ENCODE data around the gene CABYR.
"Not testable (repeated sequence)": the region's sequence is repeated elsewhere in the genome, so short reads cannot be mapped to it uniquely, and the experiment has no call there.

CABYR gene

DNA sequence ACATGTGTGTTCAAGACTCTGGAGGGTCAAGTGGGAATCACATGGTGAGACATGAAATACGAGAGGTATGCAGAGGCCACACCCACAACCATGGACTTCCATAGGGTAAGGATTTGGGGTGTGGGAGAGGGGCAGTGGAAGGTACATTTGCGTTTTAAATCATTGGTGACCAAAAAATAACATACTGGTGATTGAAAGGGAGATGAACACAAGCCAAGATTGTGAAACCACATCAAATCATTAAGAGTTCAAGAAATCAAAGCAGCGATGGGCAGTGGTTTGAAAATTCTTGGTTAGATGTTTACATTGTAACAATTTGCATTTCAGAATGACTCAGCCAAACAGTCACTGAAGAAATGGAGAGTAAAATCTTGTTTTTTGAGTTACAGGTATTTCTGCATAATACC, 1.9 kb upstream of the CABYR start:
- DNase-seq, result no peak

DNA sequence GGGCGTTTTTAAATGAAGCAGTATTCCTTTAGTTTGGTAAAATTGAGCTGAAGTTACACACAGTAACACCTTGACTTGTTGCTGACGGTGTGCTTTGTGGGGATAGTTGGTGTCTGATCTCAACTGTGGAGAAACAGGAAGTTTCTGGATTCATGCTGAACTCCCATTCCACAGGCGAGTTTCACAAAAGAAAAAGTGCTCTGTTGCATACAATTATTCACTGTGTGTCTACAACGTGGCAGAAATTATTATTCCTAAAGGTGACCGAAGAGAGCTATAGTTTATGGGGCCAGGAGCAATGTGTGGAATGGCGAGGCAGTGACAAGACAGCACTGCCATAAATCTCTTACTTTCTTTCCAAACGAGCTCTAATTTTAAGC, 463 bp upstream of the CABYR start:
- no peak for DNase-seq

DNA sequence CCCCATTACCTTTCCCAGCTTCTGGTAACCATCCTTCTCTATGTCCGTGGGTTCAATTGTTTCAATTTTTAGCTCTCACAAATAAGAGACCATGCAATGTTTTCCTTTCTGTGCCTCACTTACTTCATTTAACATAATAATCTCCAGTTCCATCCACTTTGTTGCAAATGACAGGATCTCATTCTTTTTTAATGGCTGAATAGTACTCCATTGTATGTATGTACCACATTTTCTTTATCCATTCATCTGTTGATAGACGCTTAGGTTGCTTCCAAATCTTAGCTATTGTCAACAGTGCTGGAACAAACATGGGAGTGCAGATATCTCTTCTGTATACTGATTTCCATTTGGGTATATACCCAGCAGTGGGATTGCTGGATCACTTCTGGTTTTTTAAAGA, 1.8 kb downstream of the CABYR start:
- DNase-seq, result no peak

DNA sequence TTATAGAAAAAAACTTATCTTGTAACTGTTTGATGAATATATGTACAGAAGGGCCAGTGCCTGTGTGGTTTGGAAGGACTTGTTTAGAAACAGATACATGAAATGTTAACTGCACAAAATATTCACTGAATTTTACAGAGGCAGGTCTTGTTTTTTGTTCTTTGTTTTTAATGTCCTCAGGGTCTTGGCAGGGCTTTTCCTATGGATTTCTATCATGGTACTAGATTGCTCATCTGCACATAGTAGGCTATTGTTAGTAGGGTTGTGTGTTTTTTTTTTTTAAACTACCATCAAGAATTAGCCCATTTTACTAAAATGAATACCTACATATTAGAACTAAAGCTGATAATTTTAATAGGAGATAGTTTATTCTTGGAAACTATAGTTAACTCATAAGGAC, 3.5 kb downstream of the CABYR start:
- no peak for DNase-seq

DNA sequence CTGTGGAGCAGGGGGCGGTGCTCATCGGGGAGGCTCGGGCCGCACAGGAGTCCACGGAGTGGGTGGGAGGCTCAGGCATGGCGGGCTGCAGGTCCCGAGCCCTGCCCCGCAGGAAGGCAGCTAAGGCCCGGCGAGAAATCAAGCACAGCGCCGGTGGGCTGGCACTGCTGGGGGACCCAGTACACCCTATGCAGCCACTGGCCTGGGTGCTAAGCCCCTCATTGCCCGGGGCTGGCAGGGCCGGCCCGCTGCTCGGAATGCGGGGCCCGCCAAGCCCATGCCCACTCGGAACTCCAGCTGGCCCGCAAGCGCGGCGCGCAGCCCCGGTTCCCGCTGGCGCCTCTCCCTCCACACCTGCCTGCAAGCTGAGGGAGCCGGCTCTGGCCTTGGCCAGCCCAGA, 10.7 kb downstream of the CABYR start:
- DNase-seq, result not testable (repeated sequence)

DNA sequence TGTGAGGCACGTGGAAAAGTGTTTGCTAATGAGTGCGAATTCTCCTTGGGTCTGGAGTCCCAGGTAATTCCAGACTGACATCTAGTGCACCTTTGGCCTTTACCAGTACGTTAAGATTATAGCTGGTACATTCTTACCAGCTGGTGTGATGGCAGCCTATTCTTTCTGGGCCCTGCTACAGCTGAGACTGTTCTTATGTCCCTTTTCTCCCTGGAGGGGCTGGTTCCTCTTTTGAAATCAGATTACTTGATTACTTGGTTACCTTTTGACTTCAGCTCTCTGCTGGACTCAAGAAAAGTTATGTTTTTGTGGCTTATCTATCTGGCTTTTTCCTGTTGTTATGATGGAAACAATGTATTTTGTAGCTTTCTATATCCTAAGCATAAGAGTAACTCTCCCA, 14.5 kb downstream of the CABYR start:
- DNase-seq, result no peak

DNA sequence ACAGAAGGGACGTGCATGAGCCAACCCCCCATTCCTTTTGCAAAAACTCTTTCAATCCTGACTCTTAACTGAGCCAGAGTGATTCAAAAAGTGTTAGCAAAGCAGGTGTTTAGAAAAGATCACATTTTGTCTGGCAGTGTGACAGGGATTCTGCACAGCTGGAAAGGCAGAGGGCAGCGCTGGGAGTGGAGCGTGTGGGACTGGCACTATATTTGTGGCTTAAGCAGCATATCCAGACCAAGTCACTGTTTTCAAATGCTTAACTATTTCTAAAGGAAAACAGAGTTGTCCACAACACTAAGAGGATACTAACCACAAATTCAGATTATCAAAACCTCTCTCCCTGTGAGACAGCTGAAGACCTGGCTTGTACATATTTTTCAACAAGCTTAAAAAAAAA, 19.0 kb downstream of the CABYR start:
- DNase-seq, result no peak

DNA sequence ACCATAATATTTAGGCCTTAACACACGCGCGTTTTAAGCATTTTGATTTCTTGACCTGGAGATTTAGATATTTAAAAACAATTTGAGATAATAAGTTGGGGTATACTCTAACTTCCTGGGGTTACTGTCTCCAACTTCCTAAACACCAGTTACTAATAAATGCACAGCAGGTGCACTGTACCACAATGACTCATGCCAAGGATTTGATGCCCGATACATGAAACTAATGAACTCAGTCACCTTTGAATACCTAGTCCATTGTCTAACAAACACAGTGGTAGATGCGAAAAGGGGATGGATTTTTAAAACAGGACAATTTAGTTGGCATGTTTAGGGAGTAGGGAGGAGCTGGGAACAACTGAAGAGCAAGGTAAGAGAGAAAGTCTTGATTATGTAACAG, 21.2 kb downstream of the CABYR start:
- DNase-seq, result no peak

DNA sequence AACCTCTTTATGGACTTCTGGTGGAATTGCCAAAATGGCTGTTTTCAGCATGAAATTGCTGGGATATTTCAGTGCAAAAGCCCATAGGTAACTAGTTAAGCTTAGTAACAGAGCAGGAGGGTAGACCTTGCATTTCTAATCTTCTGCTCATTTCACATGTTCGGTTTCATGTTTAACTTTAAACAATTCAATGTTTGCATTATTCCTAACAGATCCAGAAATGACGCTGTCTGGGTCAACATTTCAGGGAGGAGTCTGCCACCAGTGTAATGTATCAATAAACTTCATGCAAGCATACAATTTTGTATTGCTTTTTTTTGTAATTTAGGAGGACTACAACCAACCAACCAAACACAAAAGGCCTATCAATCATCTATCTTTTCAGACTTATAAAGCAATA, 22.4 kb downstream of the CABYR start:
- no peak for DNase-seq

DNA sequence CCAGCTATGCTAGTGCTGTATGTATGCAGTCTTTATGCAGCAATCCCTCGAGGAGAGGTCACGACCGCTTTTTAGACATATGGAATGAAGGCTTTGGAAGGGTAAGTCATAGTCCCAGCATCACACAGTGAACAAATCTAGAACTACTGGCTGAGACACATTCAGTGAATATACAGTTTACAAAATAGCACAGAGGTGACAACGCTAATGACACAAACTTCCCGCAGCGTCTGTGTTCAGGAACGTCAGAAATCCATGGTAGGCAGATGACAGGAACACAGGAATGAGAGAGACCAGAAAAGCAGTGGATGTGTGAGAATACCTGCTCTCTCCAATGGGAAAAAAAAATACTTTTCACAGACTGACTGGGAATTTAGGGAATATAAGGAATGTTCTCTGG, 29.6 kb downstream of the CABYR start:
- no peak for DNase-seq

DNA sequence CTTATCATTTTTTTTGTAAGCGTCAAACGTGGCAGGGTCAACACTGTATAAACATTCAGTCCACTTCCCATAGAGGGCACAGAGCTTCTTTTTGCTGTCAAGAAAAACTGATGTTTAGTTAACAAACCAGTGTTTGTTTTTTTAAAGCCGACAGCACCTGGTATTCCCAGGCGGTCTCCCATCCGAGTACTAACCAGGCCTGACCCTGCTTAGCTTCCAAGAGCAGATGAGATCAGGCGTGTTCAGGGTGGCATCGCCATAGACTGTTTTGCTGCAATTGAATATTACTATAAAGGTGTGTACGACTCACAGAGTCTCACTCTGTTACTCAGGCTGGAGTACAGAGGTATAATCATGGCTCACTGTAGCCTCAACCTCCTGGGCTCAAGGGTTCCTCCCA, 31.5 kb downstream of the CABYR start:
- DNase-seq, result no peak

DNA sequence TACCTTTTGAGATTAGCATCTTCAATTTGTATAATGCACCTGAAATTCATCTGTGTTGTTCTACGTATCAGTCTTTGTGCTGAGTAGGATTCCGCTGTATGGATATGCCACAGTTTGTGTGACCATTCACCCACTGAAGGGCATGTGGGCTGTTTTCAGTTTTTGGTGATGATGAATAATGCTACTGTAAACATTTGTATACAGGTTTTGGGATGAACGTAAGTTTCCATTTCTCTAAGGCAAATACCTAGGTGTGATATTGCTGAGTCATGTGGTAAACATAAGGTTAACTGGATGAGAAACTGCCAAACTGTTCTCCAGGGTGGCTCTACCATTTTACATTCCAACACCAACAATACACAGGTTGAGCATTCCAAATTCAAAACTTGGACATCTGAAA, 35.1 kb downstream of the CABYR start:
- no peak for DNase-seq

DNA sequence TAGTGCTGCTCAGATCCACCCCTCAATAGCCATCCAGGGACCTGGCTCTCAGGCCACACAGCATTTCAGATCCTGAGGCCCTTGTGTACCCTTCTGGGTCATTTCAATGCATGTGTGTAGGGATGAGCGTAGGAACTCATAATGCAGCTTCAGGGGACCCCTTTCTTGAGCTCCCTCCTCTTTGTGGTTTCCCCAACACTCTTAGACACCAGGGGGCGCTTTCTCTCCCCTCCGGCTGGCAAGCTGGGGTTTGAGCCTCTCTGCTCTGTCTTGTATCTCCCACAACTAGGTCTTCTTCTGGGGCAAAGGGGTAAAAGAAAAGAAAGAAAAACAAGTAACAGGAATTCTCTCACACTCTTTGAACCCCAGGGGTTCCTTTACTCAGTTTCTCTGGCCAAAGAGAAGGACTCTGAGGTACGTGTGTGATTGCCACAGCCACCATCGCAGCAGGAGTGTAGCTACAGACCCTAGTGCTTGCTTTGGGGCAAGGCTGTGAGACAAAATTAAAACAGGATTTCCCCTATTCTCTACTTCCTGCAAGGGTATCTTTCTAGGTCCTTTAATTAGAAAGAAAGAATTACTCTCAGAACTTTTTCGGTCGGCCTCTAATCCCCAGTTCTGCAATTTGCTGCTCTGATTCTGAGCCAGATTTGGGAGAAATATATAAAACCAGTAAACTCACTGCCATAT, 38.0 kb downstream of the CABYR start:
- no peak for DNase-seq

DNA sequence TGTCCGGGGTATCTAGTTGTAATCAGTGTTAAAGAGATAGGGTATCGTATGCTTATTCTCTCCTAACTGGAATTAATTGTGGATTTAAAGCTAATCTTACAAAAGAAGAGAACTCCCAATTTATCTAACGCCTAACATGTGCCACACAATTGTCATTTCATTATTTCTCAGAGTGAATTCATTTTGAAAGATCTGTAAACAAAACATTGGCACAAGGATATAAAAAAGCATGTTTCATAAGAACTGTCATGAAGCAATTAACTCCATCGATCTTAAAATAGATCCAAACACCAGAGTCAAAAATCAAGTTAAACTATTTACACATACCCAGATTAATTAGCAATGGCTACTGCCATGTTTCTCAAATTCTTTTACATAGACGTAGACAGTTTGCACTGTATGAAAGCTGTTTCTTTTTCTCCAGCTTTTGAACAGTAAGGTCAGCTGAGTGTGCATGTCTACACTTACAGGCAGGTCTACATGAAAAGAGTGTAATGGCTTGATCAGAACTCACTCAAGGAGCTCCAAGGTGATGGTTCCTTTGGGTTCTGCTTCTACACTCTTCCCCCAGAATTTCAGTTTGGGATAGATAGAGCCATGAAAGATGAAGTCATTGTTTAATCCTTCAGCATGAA, 38.8 kb downstream of the CABYR start:
- DNase-seq, result no peak

DNA sequence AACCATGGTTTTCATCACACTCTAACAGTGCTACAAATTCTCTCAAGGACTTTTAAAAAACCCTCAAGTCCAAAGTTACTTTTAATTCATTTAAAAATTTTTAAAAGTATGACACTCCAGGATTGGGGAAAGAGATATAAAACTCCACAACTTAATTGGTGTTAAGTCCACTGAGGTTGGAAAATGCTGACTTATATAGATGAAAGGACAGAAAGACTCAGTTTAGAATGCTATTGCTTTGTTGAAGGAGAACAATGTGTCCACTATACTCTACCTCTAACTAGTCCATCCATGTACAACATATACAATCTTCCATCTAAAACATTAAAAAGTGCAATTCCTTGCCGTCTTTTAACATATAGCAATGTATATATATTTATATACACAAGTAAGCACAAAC, 41.2 kb downstream of the CABYR start:
- DNase-seq, result no peak

DNA sequence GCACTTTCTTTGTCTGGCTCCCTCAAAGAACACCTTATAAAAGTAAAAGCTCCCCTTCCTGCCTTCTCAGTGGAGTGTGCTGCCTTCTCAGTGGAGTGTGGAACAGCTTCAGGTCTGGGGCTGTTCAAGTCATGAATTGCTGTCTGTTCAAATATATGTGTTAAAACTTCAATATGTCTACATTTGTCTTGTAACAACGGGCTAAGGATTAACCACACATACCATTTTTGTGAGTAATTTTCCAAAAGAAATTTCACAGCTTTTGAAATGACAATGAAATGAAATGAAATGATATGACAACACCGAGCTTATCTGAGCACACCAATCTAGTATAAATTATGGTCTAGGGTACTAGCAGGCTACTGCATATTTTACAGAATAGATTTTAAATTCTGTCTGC, 42.9 kb downstream of the CABYR start:
- no peak for DNase-seq

DNA sequence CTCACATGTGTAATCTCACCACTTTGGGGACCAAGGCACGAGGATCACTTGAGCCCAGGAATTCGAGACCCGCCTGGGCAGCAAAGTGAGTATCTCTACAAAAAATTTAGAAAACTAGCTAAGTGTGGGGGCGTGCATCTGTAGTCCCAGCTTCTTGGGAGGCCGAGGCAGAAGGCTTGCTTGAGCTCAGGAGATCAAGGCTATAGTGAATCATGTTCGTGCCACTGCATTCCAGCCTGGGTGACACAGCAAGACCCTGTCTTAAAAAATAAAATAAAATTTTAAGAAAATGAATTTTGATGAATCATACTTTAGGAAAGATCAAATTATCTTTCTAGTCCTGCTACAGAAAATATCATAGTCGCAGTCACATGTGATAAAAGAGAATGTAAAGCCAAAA, 46.9 kb downstream of the CABYR start:
- no peak for DNase-seq

DNA sequence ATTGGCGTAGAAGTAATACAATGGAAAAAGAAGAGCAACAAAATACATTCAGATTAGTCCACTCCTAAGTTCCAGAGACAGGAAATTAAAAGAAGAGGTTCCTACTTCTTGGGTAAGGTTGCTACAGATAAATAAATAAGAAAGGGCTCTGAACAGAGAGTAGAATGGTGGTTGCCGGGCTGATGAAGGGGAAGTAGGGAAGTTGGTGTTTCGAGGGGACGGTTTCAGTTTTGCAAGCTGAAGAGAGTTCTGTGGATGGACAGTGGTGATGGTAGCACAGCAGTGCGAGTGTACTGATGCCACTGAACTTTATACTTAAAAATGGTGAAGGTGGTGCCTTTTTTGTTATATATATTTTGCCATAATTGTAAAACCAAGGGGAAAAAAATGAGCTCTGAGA, 48.2 kb downstream of the CABYR start:
- DNase-seq, result no peak

DNA sequence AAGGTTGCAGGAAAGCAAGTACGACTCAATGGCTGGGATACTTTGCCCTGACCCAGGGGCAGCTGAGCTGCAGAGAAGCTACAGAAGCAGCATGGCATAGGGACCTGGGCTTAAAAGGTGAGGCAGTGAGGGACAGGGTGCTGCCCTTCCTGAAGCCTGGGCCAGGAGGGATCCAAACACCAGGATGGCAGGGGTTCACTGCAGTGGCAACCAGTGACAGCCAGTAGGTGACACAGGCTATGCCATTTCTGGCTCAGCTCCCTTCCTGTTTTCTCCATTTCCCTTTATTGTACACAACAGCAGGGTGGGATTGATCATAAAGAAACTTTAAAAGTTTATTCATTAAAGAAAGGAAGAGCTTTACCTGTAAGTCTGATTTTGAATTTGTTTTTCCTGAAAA, 48.8 kb downstream of the CABYR start:
- no peak for DNase-seq

DNA sequence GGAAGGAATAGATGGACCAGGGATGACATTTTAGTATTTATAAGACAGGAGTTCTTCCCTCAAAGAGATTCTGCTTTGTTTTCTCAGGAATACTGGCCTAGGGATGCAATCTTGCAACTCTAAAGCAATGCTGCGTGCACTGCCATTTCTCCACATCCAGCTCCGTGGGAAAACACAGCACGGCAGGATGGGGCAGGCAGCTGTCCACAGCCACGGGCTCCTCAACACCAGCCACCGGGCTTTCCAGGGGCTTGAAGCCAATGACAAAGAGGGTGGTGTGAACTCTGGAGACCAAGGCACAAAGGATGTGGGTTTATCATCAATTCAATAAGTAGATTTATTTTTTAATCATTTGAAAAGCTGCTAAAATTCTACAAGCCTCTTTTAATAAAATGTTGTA, 49.3 kb downstream of the CABYR start:
- DNase-seq, result no peak

DNA sequence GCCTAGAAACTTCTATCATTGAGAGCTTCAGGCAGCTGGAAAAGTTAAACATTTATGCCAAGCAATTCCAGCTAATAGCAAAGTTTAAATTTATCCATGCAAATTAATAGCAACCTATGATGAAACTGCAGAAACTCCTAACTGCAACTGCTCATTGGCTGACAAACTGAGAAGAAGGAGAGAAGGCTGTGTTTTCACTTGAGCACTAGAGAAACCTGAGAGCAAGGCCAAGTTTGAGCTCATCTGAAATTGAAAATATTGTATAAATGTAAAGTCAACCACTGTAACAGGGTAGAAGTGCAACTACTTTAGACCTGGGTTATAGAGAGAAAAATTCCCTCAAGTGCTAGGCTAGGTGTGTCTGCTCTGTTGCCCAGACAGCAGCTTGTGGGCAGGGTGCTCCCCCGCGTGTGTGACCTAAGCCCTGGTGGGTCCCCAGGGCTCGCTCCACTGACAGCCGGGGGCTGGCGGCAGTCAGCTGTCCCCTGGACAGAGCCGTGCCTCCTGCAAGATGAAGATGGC, 50.2 kb downstream of the CABYR start:
- no peak for DNase-seq

DNA sequence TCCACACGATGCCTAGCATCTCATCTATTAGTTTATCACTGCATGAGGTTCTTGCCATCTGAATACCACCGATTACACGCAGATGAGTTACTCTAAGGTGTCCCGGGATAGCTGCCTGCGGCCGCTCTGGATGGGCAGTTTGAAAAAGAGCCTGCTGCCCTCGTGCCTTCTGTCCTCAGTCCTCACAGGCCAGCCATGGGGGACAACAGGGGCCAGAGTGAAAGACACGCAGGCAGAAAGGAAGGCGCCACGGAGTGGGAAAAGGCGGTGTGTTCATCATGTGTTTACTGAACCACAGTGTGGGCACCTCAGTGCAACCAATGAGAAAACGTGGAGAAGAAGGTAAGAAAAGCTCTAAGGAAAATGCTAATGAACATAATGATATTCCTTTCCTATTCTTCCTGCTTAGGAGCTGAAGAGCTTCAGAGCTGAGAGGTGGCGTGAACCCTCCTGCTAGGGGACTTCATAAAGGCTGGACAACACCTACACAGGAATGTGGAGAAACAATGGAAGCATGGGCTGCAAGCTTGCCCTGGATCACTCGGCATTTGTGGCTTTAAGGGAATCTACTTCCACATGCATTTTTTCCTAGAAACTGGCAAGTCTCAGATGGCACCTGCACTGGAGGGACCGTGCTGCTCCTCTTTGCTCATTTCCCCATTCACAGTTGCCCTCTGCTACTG, 50.9 kb downstream of the CABYR start:
- DNase-seq, result no peak

DNA sequence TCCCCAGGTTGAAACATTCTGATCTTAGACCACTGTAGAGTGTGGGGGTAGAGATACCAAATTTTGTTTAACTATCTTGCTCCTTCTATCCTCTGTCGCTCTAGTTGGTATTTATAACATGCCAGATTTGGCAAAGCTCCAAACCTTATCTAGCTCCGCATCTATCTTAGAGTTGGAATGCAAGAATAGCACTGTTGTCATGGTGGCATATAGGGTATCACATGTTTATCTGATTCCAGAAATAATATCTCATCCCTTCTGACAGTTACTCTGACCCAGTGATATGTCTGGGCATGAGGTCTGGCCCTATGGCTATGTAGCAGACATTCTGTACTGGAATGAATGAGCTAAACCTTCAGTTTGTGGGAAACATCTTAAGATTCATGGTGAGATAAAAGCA, 51.7 kb downstream of the CABYR start:
- DNase-seq, result no peak

DNA sequence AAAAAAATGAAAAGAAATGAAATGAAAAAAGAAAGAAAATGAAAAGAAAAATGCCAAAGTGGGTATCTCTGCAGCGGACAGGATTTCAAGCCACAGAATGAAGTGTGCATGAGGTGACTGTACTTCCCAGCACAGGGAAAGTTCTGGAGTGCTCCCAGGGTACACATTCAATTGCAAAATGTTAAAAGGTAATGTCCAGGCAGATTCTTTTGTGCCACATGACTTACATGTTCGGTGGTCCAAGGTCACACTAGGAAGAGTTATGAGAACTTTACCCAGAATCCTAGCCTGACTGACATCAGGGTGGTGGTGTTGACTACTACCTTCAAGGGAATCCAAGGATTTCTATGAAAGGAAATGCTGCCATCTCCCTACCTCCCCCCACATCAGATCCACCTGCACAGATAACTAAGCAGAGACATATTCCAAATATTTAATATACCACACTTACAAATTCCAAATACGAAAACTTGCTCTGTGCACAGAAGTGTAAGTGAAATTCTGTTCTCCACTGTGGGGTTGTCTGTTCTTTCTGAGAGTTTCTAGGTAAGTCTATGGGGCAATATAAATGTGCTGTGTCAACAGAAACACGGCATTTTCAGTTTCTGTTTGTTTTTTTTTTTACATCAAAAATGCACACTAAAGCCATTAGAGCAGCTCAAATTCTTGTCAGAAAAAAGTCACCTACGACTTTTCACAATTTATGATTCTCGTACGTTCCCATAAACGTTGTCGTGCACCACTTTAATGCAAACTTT, 56.6 kb downstream of the CABYR start:
- DNase-seq, result no peak
